Erythroblast (primary cell): ENCODE data around the gene ANAPC1.
"Not testable (repeated sequence)": the region's sequence is repeated elsewhere in the genome, so short reads cannot be mapped to it uniquely, and the experiment has no call there.

Experiments
- GATA1 ChIP-seq: IDR thresholded peaks from 2 replicates; pipeline ENCODE4 v1.6.1; 2011; ENCODE audit warnings: low read depth, mild to moderate bottlenecking, control low read depth, low read length, moderate library complexity
- POLR2A ChIP-seq: IDR thresholded peaks from 2 replicates; pipeline ENCODE4 v1.6.1; 2011; ENCODE audit warnings: mild to moderate bottlenecking, low read length

DNA sequence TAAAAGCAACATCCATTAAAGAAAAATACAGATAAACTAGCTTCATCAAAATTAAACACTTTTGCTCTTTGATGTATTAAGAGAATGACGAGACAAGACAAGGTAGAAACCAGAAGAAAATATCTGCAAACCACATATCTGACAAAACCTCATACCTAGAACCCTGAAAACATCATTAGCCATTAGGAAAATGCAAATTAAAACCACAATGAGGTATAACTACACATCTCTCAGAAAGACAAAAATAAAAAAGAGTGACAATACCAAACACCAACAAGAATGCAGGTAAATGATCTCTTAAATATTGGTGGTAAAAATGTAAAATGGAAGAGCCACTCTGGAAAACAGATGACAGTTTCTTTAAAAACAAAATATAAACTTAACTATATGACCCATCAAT is 53.5 kb downstream of the ANAPC1 start:
- TF ChIP-seq POLR2A, GATA1: not testable (repeated sequence)
